Uterus (tissue), 2 donors: ENCODE results near the gene APP.

Experiments used
- POLR2A ChIP-seq, 2 donors: fragments of 450-650 bp; IDR thresholded peaks; one replicate each; pipeline ENCODE4 v1.6.1; 2016; ENCODE audit warnings: antibody characterized with exemption in 2 of 2, mild to moderate bottlenecking in 1 of 2, moderate library complexity in 1 of 2
- TF ChIP-seq, protein P1 (sequence below), 4 experiments: fragments of 200-600 bp in 2 of 4; fragments of 450-650 bp in 2 of 4; sonication (generic) in 2 of 4; IDR thresholded peaks; one replicate each; pipeline ENCODE4 v1.5.1; 2016 to 2019; ENCODE audit warnings: antibody characterized with exemption in 4 of 4, mild to moderate bottlenecking in 2 of 4, moderate library complexity in 1 of 4

- TF ChIP-seq, protein P1, sequence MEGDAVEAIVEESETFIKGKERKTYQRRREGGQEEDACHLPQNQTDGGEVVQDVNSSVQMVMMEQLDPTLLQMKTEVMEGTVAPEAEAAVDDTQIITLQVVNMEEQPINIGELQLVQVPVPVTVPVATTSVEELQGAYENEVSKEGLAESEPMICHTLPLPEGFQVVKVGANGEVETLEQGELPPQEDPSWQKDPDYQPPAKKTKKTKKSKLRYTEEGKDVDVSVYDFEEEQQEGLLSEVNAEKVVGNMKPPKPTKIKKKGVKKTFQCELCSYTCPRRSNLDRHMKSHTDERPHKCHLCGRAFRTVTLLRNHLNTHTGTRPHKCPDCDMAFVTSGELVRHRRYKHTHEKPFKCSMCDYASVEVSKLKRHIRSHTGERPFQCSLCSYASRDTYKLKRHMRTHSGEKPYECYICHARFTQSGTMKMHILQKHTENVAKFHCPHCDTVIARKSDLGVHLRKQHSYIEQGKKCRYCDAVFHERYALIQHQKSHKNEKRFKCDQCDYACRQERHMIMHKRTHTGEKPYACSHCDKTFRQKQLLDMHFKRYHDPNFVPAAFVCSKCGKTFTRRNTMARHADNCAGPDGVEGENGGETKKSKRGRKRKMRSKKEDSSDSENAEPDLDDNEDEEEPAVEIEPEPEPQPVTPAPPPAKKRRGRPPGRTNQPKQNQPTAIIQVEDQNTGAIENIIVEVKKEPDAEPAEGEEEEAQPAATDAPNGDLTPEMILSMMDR (IDR thresholded peaks at IDR 0.05), result no peak
- no peak for TF ChIP-seq POLR2A (IDR thresholded peaks at IDR 0.05)
These were observed 261.2 kb downstream of the APP start for GRCh38 chr21:25909341-25909740.
